ENCODE results near the gene KCNH1. TPM values are rescaled to one million over a fixed set of nuclear protein-coding genes. Genes with fewer than 3 reads are reported as not detected.

Gene KCNH1
- total RNA-seq, 4 donors from 2014 or later, result not detected

DNA sequence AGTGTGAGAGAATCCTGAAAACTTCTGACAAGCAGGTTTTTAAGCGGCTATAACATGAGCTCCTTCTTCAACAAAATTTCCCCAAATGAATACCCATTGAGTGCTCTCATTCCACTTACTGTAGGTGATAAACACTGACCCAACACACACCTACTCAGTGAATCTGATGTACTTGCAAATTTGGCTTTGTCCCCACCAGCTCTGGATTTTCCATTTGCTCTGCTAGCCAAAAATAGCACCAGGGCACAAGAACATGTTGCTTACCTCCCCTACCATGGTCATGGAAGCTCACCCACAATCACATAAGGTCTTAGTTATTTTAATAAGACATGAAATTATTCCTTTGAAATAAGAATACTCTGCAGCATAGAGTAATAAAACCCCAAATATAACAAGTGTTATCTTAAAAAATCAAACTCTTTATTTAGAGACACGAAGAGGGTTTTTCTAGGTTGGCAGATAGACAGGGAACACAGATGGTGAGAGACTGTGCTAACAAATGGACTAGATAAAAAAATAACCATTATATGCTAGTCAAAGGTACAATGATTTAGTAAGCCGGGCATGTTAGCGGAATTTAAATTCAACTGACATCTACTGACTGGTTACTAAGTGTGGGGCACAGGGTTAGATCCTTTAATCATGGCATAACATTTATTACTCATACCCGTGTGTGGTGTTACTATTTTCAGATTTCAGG is 291.9 kb downstream of the KCNH1 start:
- intact Hi-C loops (cut with DNase I; ENCODE audit: low total_unique reads), result no loop called here
- no peak overlapping the region for H3K4me3 ChIP-seq (ENCODE audit: low read depth, poor library complexity, severe bottlenecking)
- WGBS, 2 donors, result 70 to 80% methylated on average over 5 of the region's 5 CpGs
- DNase-seq (ENCODE audit: low spot score in 2 of 2), result no peak
- TF ChIP-seq, protein P1, sequence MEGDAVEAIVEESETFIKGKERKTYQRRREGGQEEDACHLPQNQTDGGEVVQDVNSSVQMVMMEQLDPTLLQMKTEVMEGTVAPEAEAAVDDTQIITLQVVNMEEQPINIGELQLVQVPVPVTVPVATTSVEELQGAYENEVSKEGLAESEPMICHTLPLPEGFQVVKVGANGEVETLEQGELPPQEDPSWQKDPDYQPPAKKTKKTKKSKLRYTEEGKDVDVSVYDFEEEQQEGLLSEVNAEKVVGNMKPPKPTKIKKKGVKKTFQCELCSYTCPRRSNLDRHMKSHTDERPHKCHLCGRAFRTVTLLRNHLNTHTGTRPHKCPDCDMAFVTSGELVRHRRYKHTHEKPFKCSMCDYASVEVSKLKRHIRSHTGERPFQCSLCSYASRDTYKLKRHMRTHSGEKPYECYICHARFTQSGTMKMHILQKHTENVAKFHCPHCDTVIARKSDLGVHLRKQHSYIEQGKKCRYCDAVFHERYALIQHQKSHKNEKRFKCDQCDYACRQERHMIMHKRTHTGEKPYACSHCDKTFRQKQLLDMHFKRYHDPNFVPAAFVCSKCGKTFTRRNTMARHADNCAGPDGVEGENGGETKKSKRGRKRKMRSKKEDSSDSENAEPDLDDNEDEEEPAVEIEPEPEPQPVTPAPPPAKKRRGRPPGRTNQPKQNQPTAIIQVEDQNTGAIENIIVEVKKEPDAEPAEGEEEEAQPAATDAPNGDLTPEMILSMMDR (IDR thresholded peaks at IDR 0.05), result no peak
- no peak for TF ChIP-seq POLR2A (IDR thresholded peaks at IDR 0.05)

DNA sequence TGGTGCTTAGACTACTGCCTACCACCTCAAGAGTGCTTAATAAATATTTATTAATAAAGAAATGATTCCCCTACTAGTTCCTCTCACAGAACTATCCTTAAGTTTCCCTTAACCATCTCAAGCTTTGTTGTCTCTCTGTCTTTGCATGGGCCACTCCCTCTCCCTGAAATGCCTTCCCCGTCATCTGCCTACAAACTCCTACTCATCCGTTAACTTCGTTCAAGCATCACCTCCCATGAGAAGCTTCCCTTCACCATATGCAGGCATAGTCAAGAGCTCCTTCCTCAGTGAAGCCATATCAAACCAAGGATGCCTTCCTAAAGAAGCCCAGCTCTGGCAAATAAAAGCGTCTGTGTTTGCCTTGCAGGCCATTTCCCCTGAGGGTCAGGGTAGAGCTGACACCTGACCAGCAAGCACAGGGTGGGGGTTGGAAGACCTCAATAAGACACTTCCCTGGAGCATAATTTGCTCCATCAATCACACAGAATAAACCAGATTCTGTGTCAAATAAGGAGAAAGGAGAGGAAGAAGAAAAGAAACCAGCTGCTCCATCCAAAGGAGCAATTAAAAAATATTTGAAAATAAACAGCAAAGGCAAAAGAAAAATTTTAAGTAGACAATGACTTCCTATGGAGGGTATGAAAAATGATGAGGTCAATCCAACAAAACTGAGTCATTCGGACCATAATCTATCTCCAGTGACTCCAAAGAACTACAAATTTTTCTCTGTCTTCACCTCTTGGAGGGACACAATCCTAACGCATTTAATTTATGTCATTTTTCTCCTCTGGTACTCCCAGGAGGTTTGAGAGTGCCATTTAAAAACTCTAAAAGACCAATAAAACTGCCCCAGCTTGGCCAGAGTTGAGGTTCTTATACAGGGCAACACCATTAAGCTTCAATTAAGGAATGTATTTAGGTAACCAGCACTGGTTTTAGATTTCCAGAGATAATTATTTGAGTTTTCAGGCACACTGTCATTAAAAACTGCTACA is 303.6 kb downstream of the KCNH1 start:
- no peak for TF ChIP-seq POLR2A (IDR thresholded peaks at IDR 0.05)
- TF ChIP-seq, protein P1 (IDR thresholded peaks at IDR 0.05), result no peak
- intact Hi-C loops (cut with DNase I; ENCODE audit: low total_unique reads), result no loop called here
- 66 to 68% methylated on average over 6 of the region's 6 CpGs for WGBS, 2 donors
- no peak overlapping the region for H3K4me3 ChIP-seq (ENCODE audit: low read depth, poor library complexity, severe bottlenecking)
- DNase-seq (ENCODE audit: low spot score in 2 of 2), result no peak

DNA sequence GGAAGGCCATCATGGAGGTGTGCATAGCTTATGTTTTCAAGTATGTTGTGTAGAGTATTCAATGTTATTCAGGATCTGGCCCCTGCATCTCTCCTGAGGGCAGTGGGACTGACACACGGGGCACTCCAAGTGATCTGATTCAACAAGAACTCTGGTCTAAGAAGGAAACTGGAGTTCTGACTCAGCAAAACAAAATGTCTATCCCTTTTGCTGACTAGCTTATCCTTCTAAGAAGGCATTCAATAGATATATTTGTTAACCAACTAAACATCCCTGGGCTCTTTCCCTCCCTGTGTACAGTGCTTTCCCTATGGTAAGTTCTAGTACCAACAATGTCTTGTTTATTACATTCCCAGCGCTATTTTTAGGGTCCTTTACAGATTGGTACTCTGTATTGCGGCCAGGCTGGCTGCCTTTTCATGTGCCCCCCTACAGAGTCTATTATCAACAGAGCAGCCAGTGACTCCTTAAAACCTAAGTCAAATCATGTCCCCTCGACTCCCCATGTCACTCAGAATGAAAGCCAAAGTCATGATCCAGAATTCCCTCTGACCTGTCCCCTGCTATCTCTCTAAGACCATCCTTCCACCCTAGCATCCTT is 304.9 kb downstream of the KCNH1 start:
- TF ChIP-seq, protein P1 (IDR thresholded peaks at IDR 0.05), result no peak
- TF ChIP-seq POLR2A (IDR thresholded peaks at IDR 0.05), result no peak
- WGBS, 2 donors, result 80 to 81% methylated on average over 4 of the region's 4 CpGs
- no peak for DNase-seq (ENCODE audit: low spot score in 2 of 2)
- no peak overlapping the region for H3K4me3 ChIP-seq (ENCODE audit: low read depth, poor library complexity, severe bottlenecking)
- intact Hi-C loops (cut with DNase I; ENCODE audit: low total_unique reads), result no loop called here

DNA sequence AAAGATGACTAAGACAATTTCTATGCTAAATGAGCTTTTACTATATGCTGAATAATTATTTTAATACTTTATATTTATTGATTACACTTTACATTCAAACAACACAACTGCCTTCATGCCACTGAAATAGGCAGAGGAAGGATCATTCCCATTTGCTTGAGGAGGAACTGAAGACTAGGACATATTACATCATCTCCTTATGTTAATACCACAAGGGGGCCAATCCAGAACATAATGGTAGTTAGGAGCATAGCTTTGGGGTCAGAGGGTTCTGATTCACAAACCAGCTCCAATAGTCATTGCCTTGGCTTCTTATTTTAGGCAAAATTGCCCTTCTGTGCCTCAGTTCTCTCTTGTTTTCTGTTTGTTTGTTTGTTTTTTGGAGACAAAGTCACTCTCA is 306.5 kb downstream of the KCNH1 start:
- intact Hi-C loops (cut with DNase I; ENCODE audit: low total_unique reads), result no loop called here
- DNase-seq (ENCODE audit: low spot score in 2 of 2), result no peak
- H3K4me3 ChIP-seq (ENCODE audit: low read depth, poor library complexity, severe bottlenecking), result no peak overlapping the region
- no peak for TF ChIP-seq POLR2A (IDR thresholded peaks at IDR 0.05)
- TF ChIP-seq, protein P1 (IDR thresholded peaks at IDR 0.05), result no peak

DNA sequence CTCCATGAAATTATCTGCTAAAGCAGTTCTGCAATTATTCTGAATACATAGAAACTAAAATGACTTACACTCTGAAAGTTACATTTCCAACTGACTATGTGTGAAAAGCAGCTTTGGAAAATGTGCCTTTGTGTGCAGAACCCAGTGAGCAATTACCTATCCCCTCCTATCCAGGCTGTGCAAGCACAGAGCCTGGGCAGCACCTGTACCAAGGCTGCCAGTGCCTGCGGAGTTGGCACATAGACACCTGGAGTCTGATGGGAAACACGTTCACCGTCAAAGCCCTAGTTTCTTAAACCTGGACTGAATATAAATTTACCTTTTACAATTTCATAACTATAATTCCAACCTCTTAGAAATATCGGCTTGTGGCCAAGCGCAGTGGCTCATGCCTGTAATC is 307.3 kb downstream of the KCNH1 start:
- intact Hi-C loops (cut with DNase I; ENCODE audit: low total_unique reads), result no loop called here
- WGBS, 2 donors, result 89 to 96% methylated on average over 5 of the region's 5 CpGs
- no peak overlapping the region for H3K4me3 ChIP-seq (ENCODE audit: low read depth, poor library complexity, severe bottlenecking)
- DNase-seq (ENCODE audit: low spot score in 2 of 2), result no peak
- TF ChIP-seq, protein P1 (IDR thresholded peaks at IDR 0.05), result no peak
- TF ChIP-seq POLR2A (IDR thresholded peaks at IDR 0.05), result no peak

All from lower leg skin (tissue), 4 donors.